Glutamatergic neuron (in vitro differentiated cells): ENCODE results near the gene HTRA2. TPM values are rescaled to one million over a fixed set of nuclear protein-coding genes. Genes with fewer than 3 reads are reported as not detected.

Experiments used
- DNase-seq: peaks from one replicate; pipeline ENCODE4 v3.0.0; 2022
- H3K27ac Mint-ChIP-seq: one replicate; pipeline ENCODE4 v1.8.0; 2020; ENCODE audit warnings: mild to moderate bottlenecking, mixed read lengths, inconsistent platforms; ENCODE audit not compliant: unreplicated experiment
- H3K27me3 Mint-ChIP-seq: one replicate; pipeline ENCODE4 v1.8.0; 2020; ENCODE audit warnings: mild to moderate bottlenecking, moderate library complexity, mixed read lengths, inconsistent platforms; ENCODE audit not compliant: unreplicated experiment
- H3K36me3 Mint-ChIP-seq: one replicate; pipeline ENCODE4 v1.8.0; 2020; ENCODE audit warnings: mild to moderate bottlenecking, mixed read lengths, inconsistent platforms; ENCODE audit not compliant: unreplicated experiment
- H3K4me1 Mint-ChIP-seq: one replicate; pipeline ENCODE4 v1.8.0; 2020; ENCODE audit warnings: mild to moderate bottlenecking, low read depth, mixed read lengths, inconsistent platforms; ENCODE audit not compliant: unreplicated experiment
- H3K4me3 Mint-ChIP-seq: one replicate; pipeline ENCODE4 v1.8.0; 2020; ENCODE audit warnings: mild to moderate bottlenecking, mixed read lengths, inconsistent platforms; ENCODE audit not compliant: unreplicated experiment
- H3K9me3 Mint-ChIP-seq: one replicate; pipeline ENCODE4 v1.8.0; 2020; ENCODE audit warnings: mild to moderate bottlenecking, moderate library complexity, mixed read lengths, inconsistent platforms; ENCODE audit not compliant: unreplicated experiment
- CTCF ChIP-seq: fragments of 200-600 bp; sonication (generic); IDR thresholded peaks from one replicate; pipeline ENCODE4 v1.5.0; 2021; ENCODE audit not compliant: partially characterized antibody, unreplicated experiment
- total RNA-seq: library from RNA; stranded (reverse); fragmentation: NEBNext Ultra II Directional; extraction: Animal tissue kit (Norgen Biotek cat#: 25700); gene quantifications from one replicate; pipeline ENCODE4 v1.2.1, GENCODE V29; 2021; ENCODE audit not compliant: unreplicated experiment

The HTRA2 gene
- total RNA-seq, 1 donor from 2014 or later: 46.7 TPM

GRCh38 chr2:74493546-74493945 is 36.2 kb upstream of the HTRA2 start:
- H3K4me1 Mint-ChIP-seq: peaks cover 4% of the 10 kb centered on the region
- no peak for DNase-seq
- H3K4me3 Mint-ChIP-seq: no peak overlapping the region
- TF ChIP-seq CTCF: no peak
- H3K36me3 Mint-ChIP-seq: peaks cover 8% of the 10 kb centered on the region
- H3K27me3 Mint-ChIP-seq: peaks cover 9% of the 10 kb centered on the region
- peaks cover 2% of the 10 kb centered on the region for H3K9me3 Mint-ChIP-seq
- no peak overlapping the region for H3K27ac Mint-ChIP-seq

- H3K4me1 Mint-ChIP-seq: peaks cover 6% of the 10 kb centered on the region
- TF ChIP-seq CTCF: no peak
- peaks cover 14% of the 10 kb centered on the region for H3K27me3 Mint-ChIP-seq
- H3K9me3 Mint-ChIP-seq: peaks cover 2% of the 10 kb centered on the region
- no peak overlapping the region for H3K27ac Mint-ChIP-seq
- no peak overlapping the region for H3K4me3 Mint-ChIP-seq
- no peak for DNase-seq
- H3K36me3 Mint-ChIP-seq: peaks cover 8% of the 10 kb centered on the region
Observed at GRCh38 chr2:74495440-74495839, 34.3 kb upstream of the HTRA2 start.

- no peak for TF ChIP-seq CTCF
- Mint-ChIP-seq H3K9me3 (peaks cover 5% of the 10 kb centered on the region), H3K27ac (no peak overlapping the region), H3K36me3 (peaks cover 8% of the 10 kb centered on the region), H3K27me3 (peaks cover 21% of the 10 kb centered on the region), H3K4me3 (peak overlapping the region; percentile 86), H3K4me1 (peaks cover 15% of the 10 kb centered on the region)
- DNase-seq: no peak
Observed at GRCh38 chr2:74496997-74497776, 32.5 kb upstream of the HTRA2 start.

GRCh38 chr2:74497777-74498499 is 31.8 kb upstream of the HTRA2 start:
- Mint-ChIP-seq H3K4me3 (peak overlapping the region; percentile 86), H3K27ac (no peak overlapping the region), H3K4me1 (peaks cover 15% of the 10 kb centered on the region), H3K36me3 (peaks cover 8% of the 10 kb centered on the region), H3K27me3 (peaks cover 24% of the 10 kb centered on the region), H3K9me3 (peaks cover 9% of the 10 kb centered on the region)
- TF ChIP-seq CTCF: no peak
- DNase-seq: peak; percentile 32
